ENCODE measurements around the gene RASSF1. TPM values are rescaled to one million over a fixed set of nuclear protein-coding genes. Genes with fewer than 3 reads are reported as not detected.

Gene RASSF1
- total and polyA plus RNA-seq, 2 of the 8 experiments (the other 6 are each of a cell fraction or from before 2014, with no cell fraction given), result 10.3 to 15.7 TPM

DNA sequence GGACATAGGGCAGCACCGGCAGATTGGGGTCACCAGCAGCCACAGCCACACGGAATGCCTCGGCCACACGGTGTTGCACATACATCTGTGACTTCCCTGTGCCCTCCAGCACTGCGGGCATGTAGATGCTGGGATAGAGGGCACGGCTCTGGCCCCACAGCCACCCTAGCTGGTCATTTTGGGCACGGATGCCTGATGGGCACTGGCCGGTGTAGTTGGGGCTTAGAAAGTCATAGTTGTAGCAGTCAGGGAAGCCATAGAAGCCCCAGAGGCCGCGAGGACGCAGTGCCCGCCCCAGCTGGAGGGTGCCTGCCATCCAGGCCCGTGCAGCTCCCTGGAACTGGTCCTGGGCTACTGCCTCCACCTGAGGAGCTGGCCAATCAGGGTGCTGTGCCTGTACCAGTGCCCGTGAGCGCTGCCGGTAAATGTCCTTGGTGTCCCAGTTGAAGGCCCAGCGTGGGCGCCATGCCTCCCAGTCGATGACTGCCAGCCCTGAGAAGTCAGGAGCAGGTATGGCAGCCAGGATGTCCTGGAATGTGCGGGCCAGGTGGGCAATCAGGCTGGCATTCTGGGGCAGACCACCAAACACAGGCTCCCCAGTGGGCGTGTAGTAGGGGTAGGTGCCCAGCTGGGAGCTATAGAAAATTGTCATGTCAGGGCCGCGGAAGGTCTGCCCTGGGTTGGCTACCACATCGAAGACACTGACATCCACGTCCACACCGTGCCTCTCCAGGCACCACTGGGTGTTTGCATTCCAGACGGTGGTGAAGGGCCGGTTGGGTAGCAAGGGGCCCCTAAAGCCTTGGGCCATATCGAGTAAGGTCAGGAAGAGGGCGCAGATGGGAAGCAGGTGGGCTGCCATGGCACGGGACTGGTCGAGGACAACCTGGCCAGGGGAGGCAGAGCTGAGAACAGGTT, 38.3 kb downstream of the RASSF1 start (continued):
- TF ChIP-seq, protein P1, sequence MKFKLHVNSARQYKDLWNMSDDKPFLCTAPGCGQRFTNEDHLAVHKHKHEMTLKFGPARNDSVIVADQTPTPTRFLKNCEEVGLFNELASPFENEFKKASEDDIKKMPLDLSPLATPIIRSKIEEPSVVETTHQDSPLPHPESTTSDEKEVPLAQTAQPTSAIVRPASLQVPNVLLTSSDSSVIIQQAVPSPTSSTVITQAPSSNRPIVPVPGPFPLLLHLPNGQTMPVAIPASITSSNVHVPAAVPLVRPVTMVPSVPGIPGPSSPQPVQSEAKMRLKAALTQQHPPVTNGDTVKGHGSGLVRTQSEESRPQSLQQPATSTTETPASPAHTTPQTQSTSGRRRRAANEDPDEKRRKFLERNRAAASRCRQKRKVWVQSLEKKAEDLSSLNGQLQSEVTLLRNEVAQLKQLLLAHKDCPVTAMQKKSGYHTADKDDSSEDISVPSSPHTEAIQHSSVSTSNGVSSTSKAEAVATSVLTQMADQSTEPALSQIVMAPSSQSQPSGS (IDR thresholded peaks at IDR 0.05; ENCODE audit: low read length), result no peak
- TF ChIP-seq PHF8 (conservative IDR thresholded peaks at IDR 0.05; ENCODE audit: low read depth, low read length), result no peak
- TF ChIP-seq TBP (IDR thresholded peaks at IDR 0.05; ENCODE audit: low read depth, low read length), result no peak
- TF ChIP-seq ZNF274 (IDR thresholded peaks at IDR 0.05; ENCODE audit: borderline replicate concordance, extremely low read depth, low read length), result no peak
- TF ChIP-seq HDAC2 (IDR thresholded peaks at IDR 0.05; ENCODE audit: borderline replicate concordance in 1 of 2, low read depth in 2 of 2, low read length in 2 of 2), result no peak
- no peak for TF ChIP-seq TAF7 (optimal IDR thresholded peaks at IDR 0.05; ENCODE audit: borderline replicate concordance, low read depth, low read length)
- TF ChIP-seq TAF1 (IDR thresholded peaks at IDR 0.05; ENCODE audit: low read depth, low read length), result no peak
- no peak for TF ChIP-seq NRF1 (IDR thresholded peaks at IDR 0.05; ENCODE audit: low read depth, low read length)
- TF ChIP-seq TCF12 (IDR thresholded peaks at IDR 0.05; ENCODE audit: low read depth, low read length), result no peak

Data from H1 (cell line).